Fibroblast of the aortic adventitia (primary cell): Measurements from ENCODE around the gene GNAT2. TPM values are rescaled to one million over a fixed set of nuclear protein-coding genes. Genes with fewer than 3 reads are reported as not detected.

Experiments used
- DNase-seq: peaks from one replicate; pipeline ENCODE4 v3.0.0-alpha.2; 2010; ENCODE audit warnings: low read depth
- H3K4me3 ChIP-seq: 2 replicates; pipeline ENCODE4 v1.5.1; 2011; ENCODE audit warnings: low read depth, mild to moderate bottlenecking, control low read depth, low read length, moderate library complexity
- CTCF ChIP-seq: IDR thresholded peaks from 2 replicates; pipeline ENCODE4 v1.5.1; 2011; ENCODE audit warnings: mild to moderate bottlenecking, low read length, control low read depth, inconsistent platforms; ENCODE audit not compliant: insufficient read depth
- total RNA-seq: library from RNA; depleted of rRNA; stranded (reverse); fragments of >200 nt; gene quantifications from 2 replicates; pipeline ENCODE4 v1.2.3, GENCODE V29; 2012; ENCODE audit warnings: low replicate concordance

GNAT2 gene
- total RNA-seq, 1 donor: 0.18 TPM

- DNase-seq: no peak
- no peak for TF ChIP-seq CTCF
- H3K4me3 ChIP-seq: no peak overlapping the region
Measured at GRCh38 chr1:109659997-109660690, 40.7 kb upstream of the GNAT2 start.

DNA sequence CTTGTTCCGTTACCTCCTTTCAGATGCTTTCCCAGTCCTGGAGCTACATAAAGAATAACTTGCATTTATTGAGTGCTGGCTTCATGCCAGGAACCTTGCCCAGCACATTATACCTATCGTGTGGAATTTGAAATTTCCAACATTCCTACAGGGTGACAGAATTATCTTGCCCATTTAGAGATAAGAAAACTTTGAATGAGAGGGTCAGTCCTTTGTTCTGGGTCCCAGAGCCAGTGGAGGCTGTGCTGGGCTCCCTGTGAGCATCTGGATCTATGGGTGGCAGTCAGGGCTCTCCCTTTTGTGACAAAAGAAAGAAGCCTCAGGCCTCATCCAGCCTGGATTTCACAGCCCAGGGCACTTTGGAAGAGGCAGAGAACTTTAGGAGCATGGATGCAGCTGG, 39.7 kb upstream of the GNAT2 start:
- no peak overlapping the region for H3K4me3 ChIP-seq
- TF ChIP-seq CTCF: no peak
- DNase-seq: no peak

DNA sequence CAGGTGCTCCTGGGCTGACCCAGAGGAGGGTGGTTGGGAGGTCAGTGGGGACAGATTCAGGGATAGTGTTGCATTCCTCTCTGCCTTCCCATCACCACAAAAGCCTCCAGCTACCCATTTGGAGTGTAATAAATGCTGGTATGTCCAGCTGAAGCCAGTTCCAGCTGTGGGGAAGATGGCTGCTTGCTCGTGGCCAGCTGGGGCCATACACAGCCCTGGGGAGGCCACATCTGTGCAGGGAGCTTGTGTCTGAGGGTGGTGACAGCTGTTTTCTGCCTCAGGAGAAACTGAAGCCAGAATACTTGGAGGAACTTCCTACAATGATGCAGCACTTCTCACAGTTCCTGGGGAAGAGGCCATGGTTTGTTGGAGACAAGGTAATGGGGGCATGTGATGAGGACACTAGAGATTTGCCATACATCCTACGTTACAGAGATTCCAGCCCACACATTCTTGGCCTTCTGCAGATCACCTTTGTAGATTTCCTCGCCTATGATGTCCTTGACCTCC, 39.2 kb upstream of the GNAT2 start:
- no peak overlapping the region for H3K4me3 ChIP-seq
- no peak for DNase-seq
- no peak for TF ChIP-seq CTCF

DNA sequence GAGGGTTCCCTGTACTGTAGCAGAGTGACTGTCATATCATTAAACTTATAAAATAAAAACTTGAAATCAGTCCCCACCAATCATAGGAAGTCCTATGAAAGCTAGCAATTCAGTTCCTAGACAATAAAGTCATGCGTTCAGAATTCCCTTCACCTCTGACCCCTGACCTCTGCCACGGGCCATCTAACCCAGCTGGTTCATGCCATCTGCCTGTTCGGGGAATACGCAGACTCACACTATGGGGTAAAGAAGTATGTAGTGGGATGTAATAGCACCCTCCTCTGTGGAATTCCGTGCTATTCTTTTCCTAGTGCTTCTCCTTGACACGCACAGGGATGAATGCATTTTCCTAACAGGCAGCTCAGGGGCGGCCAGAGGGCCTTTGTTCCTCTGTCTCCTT, 38.6 kb upstream of the GNAT2 start:
- H3K4me3 ChIP-seq: no peak overlapping the region
- DNase-seq: no peak
- TF ChIP-seq CTCF: no peak

DNA sequence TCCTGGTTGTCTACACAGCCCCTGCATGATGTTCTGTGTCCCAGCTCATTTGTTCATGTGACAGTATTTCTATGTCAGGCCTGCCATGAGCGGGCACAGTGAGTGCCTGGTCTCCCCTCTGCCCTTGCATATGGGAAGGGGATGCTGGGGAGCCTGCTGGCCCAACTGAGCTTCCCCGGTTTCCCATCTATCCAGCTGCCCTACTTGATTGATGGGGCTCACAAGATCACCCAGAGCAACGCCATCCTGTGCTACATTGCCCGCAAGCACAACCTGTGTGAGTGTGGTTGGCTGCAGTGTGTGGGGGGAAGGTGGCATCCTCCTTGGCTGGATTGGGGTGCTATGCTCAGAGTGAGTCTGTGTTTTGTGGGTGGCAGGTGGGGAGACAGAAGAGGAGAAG, 38.0 kb upstream of the GNAT2 start:
- no peak for TF ChIP-seq CTCF
- no peak for DNase-seq
- H3K4me3 ChIP-seq: no peak overlapping the region

- DNase-seq: peak; percentile 78
- H3K4me3 ChIP-seq: peak within 1 kb of the TSS; percentile 78
- TF ChIP-seq CTCF: peak; percentile 17
Measured at GRCh38 chr1:109655615-109656519, 36.5 kb upstream of the GNAT2 start, which contains the start of gene GSTM4. Gene GSTM4, plus strand, starts transcription at chr1:109656099. Its CDS starts 291 bp downstream, at chr1:109656390.
